Inflammatory macrophage treated with lipopolysaccharide for 1 hour (primary cell): Measurements from ENCODE around the gene PIEZO1.

Experiments used
- DNase-seq, 2 donors: peaks; one replicate each; pipeline ENCODE4 v3.0.0-alpha.2; 2020 to 2022

PIEZO1 gene

GRCh38 chr16:88715312-88716190 is 69.5 kb downstream of the PIEZO1 start:
- DNase-seq: no peak

GRCh38 chr16:88714420-88715302 is 70.4 kb downstream of the PIEZO1 start:
- DNase-seq: no peak

- DNase-seq: no peak
These were observed 71.2 kb downstream of the PIEZO1 start for GRCh38 chr16:88713568-88714419.

- DNase-seq: no peak
These were observed 72.0 kb downstream of the PIEZO1 start for GRCh38 chr16:88713054-88713453.

GRCh38 chr16:88712362-88712979 is 72.5 kb downstream of the PIEZO1 start:
- no peak for DNase-seq

- no peak for DNase-seq
These were observed 73.2 kb downstream of the PIEZO1 start for GRCh38 chr16:88711750-88712340.

- no peak for DNase-seq
These were observed 74.5 kb downstream of the PIEZO1 start for GRCh38 chr16:88710556-88710955.

GRCh38 chr16:88706965-88707826 is 77.8 kb downstream of the PIEZO1 start:
- DNase-seq: no peak

- DNase-seq: peak; percentile 84 to 95
These were observed 78.6 kb downstream of the PIEZO1 start, which contains the start of the genes CTU2 and RNF166 for GRCh38 chr16:88706229-88706964. Gene CTU2, plus strand, starts transcription at chr16:88706503. Its CDS starts 28 bp downstream, at chr16:88706531. Gene RNF166, minus strand, starts transcription at chr16:88706408. Its CDS starts 83 bp downstream, at chr16:88706325.

GRCh38 chr16:88705801-88706228 is 79.2 kb downstream of the PIEZO1 start:
- no peak for DNase-seq

- peak; percentile 54 to 57 for DNase-seq
These were observed 79.8 kb downstream of the PIEZO1 start for GRCh38 chr16:88705076-88705684.

- peak; percentile 66 to 80 for DNase-seq
These were observed 81.3 kb downstream of the PIEZO1 start for GRCh38 chr16:88703486-88704309.

- DNase-seq: peak; percentile 47
These were observed 82.4 kb downstream of the PIEZO1 start for GRCh38 chr16:88702371-88703210.

- DNase-seq: no peak
These were observed 83.2 kb downstream of the PIEZO1 start for GRCh38 chr16:88701581-88702370.

GRCh38 chr16:88700636-88701482 is 84.2 kb downstream of the PIEZO1 start:
- peak; percentile 83 to 88 for DNase-seq

GRCh38 chr16:88700322-88700635 is 84.7 kb downstream of the PIEZO1 start:
- DNase-seq: no peak
